ENCODE measurements around the gene KIAA0513.

- TF ChIP-seq CTCF (IDR thresholded peaks at IDR 0.05) (no peak), POLR2A (IDR thresholded peaks at IDR 0.05) (no peak)
Observed at GRCh38 chr16:85081765-85082164, 54.2 kb downstream of the KIAA0513 start.

All from thyroid gland (tissue), 4 donors.